ENCODE data around the gene TPT1. TPM values are rescaled to one million over a fixed set of nuclear protein-coding genes. Genes with fewer than 3 reads are reported as not detected.
A peak's percentile ranks its signal among the peaks of the same experiment; 100 is the strongest.
"Not testable (repeated sequence)": the region's sequence is repeated elsewhere in the genome, so short reads cannot be mapped to it uniquely, and the experiment has no call there.

TPT1 gene
- 1,000 to 10,000 TPM; 5,393 to 5,681 TPM for total RNA-seq

- Mint-ChIP-seq H3K4me3 (peak within 1 kb of the TSS; percentile 97), H3K36me3 (peaks cover 44% of the 10 kb centered on the region), H3K9me3 (no peaks in the 10 kb centered on the region), H3K27me3 (no peaks in the 10 kb centered on the region), H3K4me1 (peaks cover 32% of the 10 kb centered on the region), H3K27ac (peak within 1 kb of the TSS; percentile 99)
- POLR2A ChIA-PET, result interaction anchor here (0.9 to 4.1 kb wide), 15 partner anchors 10 to 838 kb away, joined by 3 to 22 read pairs (median 6); partner anchors contain the start of genes COG3 and SLC25A30
- peak; percentile 99 for DNase-seq
- peak; percentile 88 for ATAC-seq (ENCODE audit: low read depth)
Observed at GRCh38 chr13:45341034-45341798, at the start of gene TPT1. Gene TPT1 (minus strand): TSS chr13:45341183. CDS start chr13:45341069, 114 bp downstream.

GRCh38 chr13:45390348-45390747 is 49.4 kb upstream of the TPT1 start:
- Mint-ChIP-seq H3K36me3 (peaks cover 13% of the 10 kb centered on the region), H3K4me1 (peaks cover 23% of the 10 kb centered on the region)
- H3K27me3 Mint-ChIP-seq; DNase-seq; H3K4me3 Mint-ChIP-seq; H3K9me3 Mint-ChIP-seq; H3K27ac Mint-ChIP-seq; ATAC-seq (ENCODE audit: low read depth); POLR2A ChIA-PET: not testable (repeated sequence)

GRCh38 chr13:45388664-45389063 is 47.7 kb upstream of the TPT1 start:
- H3K4me1 Mint-ChIP-seq, result peaks cover 14% of the 10 kb centered on the region
- no peaks in the 10 kb centered on the region for H3K9me3 Mint-ChIP-seq
- H3K27me3 Mint-ChIP-seq, result no peaks in the 10 kb centered on the region
- POLR2A ChIA-PET, result no interaction called here
- no peak overlapping the region for H3K27ac Mint-ChIP-seq
- H3K4me3 Mint-ChIP-seq, result no peak overlapping the region
- ATAC-seq (ENCODE audit: low read depth) (no peak), DNase-seq (no peak)
- H3K36me3 Mint-ChIP-seq, result peaks cover 21% of the 10 kb centered on the region

GRCh38 chr13:45386892-45387575 is 46.1 kb upstream of the TPT1 start:
- POLR2A ChIA-PET, result interaction anchor here (1.2 kb wide), 1 partner anchor 8 kb away, joined by 5 read pairs; no protein-coding TSS in a partner anchor
- Mint-ChIP-seq H3K36me3 (peaks cover 19% of the 10 kb centered on the region), H3K27ac (peak overlapping the region; percentile 21), H3K4me3 (peak overlapping the region; percentile 41), H3K4me1 (peaks cover 14% of the 10 kb centered on the region)
- not testable (repeated sequence) for H3K9me3 Mint-ChIP-seq, DNase-seq, H3K27me3 Mint-ChIP-seq
- peak; percentile 93 for ATAC-seq (ENCODE audit: low read depth)

GRCh38 chr13:45385907-45386553 is 45.0 kb upstream of the TPT1 start:
- H3K36me3 Mint-ChIP-seq, result peaks cover 17% of the 10 kb centered on the region
- POLR2A ChIA-PET, result interaction anchor here (1.2 to 1.3 kb wide), 2 partner anchors 9 to 19 kb away, joined by 5 to 8 read pairs; no protein-coding TSS in a partner anchor
- no peak overlapping the region for H3K4me3 Mint-ChIP-seq
- H3K27ac Mint-ChIP-seq, result no peak overlapping the region
- ATAC-seq (ENCODE audit: low read depth) (no peak), DNase-seq (no peak)
- peaks cover 14% of the 10 kb centered on the region for H3K4me1 Mint-ChIP-seq
- no peaks in the 10 kb centered on the region for H3K27me3 Mint-ChIP-seq
- H3K9me3 Mint-ChIP-seq, result no peaks in the 10 kb centered on the region

GRCh38 chr13:45385320-45385719 is 44.3 kb upstream of the TPT1 start:
- Mint-ChIP-seq H3K9me3 (no peaks in the 10 kb centered on the region), H3K27ac (no peak overlapping the region), H3K36me3 (peaks cover 17% of the 10 kb centered on the region), H3K4me1 (peaks cover 14% of the 10 kb centered on the region), H3K4me3 (no peak overlapping the region), H3K27me3 (no peaks in the 10 kb centered on the region)
- DNase-seq (no peak), ATAC-seq (ENCODE audit: low read depth) (no peak)
- POLR2A ChIA-PET, result interaction anchor here (1.3 kb wide), 1 partner anchor 18 kb away, joined by 8 read pairs; no protein-coding TSS in a partner anchor

- H3K27me3 Mint-ChIP-seq, result no peaks in the 10 kb centered on the region
- H3K9me3 Mint-ChIP-seq, result no peaks in the 10 kb centered on the region
- POLR2A ChIA-PET, result interaction anchor here (1.3 kb wide), 1 partner anchor 17 kb away, joined by 8 read pairs; no protein-coding TSS in a partner anchor
- ATAC-seq (ENCODE audit: low read depth), result no peak
- DNase-seq, result no peak
- H3K27ac Mint-ChIP-seq, result no peak overlapping the region
- H3K4me1 Mint-ChIP-seq, result peaks cover 14% of the 10 kb centered on the region
- peaks cover 17% of the 10 kb centered on the region for H3K36me3 Mint-ChIP-seq
- H3K4me3 Mint-ChIP-seq, result no peak overlapping the region
Observed at GRCh38 chr13:45384474-45385174, 43.6 kb upstream of the TPT1 start.

- peaks cover 14% of the 10 kb centered on the region for H3K4me1 Mint-ChIP-seq
- H3K9me3 Mint-ChIP-seq; H3K27ac Mint-ChIP-seq; POLR2A ChIA-PET; H3K27me3 Mint-ChIP-seq; DNase-seq; H3K4me3 Mint-ChIP-seq; ATAC-seq (ENCODE audit: low read depth): not testable (repeated sequence)
- H3K36me3 Mint-ChIP-seq, result peaks cover 16% of the 10 kb centered on the region
Observed at GRCh38 chr13:45382739-45383138, 41.8 kb upstream of the TPT1 start.

- no peak overlapping the region for H3K4me3 Mint-ChIP-seq
- no peak overlapping the region for H3K27ac Mint-ChIP-seq
- ATAC-seq (ENCODE audit: low read depth) (no peak), DNase-seq (no peak)
- H3K4me1 Mint-ChIP-seq, result peaks cover under 1% of the 10 kb centered on the region
- H3K9me3 Mint-ChIP-seq, result no peaks in the 10 kb centered on the region
- no peaks in the 10 kb centered on the region for H3K27me3 Mint-ChIP-seq
- POLR2A ChIA-PET, result no interaction called here
- H3K36me3 Mint-ChIP-seq, result peaks cover 11% of the 10 kb centered on the region
Observed at GRCh38 chr13:45381196-45381595, 40.2 kb upstream of the TPT1 start.

GRCh38 chr13:45380708-45381107 is 39.7 kb upstream of the TPT1 start:
- H3K9me3 Mint-ChIP-seq; POLR2A ChIA-PET; H3K27ac Mint-ChIP-seq; H3K4me3 Mint-ChIP-seq; H3K27me3 Mint-ChIP-seq; ATAC-seq (ENCODE audit: low read depth); H3K4me1 Mint-ChIP-seq; DNase-seq: not testable (repeated sequence)
- H3K36me3 Mint-ChIP-seq, result peaks cover 11% of the 10 kb centered on the region

GRCh38 chr13:45379516-45379915 is 38.5 kb upstream of the TPT1 start:
- H3K4me3 Mint-ChIP-seq; POLR2A ChIA-PET; DNase-seq; H3K27me3 Mint-ChIP-seq; H3K27ac Mint-ChIP-seq; H3K9me3 Mint-ChIP-seq; H3K36me3 Mint-ChIP-seq; ATAC-seq (ENCODE audit: low read depth); H3K4me1 Mint-ChIP-seq: not testable (repeated sequence)

- ATAC-seq (ENCODE audit: low read depth); H3K4me1 Mint-ChIP-seq; H3K36me3 Mint-ChIP-seq: not testable (repeated sequence)
Observed at GRCh38 chr13:45378786-45379185, 37.8 kb upstream of the TPT1 start.

GRCh38 chr13:45377314-45377713 is 36.3 kb upstream of the TPT1 start:
- H3K4me1 Mint-ChIP-seq; H3K27me3 Mint-ChIP-seq; H3K4me3 Mint-ChIP-seq; H3K36me3 Mint-ChIP-seq; H3K27ac Mint-ChIP-seq; DNase-seq; ATAC-seq (ENCODE audit: low read depth); H3K9me3 Mint-ChIP-seq: not testable (repeated sequence)
- POLR2A ChIA-PET, result interaction anchor here (0.7 kb wide), 1 partner anchor 88 kb away, joined by 3 read pairs; no protein-coding TSS in a partner anchor

More at GRCh38 chr13:45378786-45379185, 37.8 kb upstream of the TPT1 start:
- DNase-seq, H3K27me3 Mint-ChIP-seq, H3K9me3 Mint-ChIP-seq, H3K4me3 Mint-ChIP-seq, POLR2A ChIA-PET, H3K27ac Mint-ChIP-seq: not testable (repeated sequence)
